ENCODE measurements around the gene FYTTD1. TPM values are rescaled to one million over a fixed set of nuclear protein-coding genes. Genes with fewer than 3 reads are reported as not detected.
A peak's percentile ranks its signal among the peaks of the same experiment; 100 is the strongest.
"Not testable (repeated sequence)": the region's sequence is repeated elsewhere in the genome, so short reads cannot be mapped to it uniquely, and the experiment has no call there.

The FYTTD1 gene
- total RNA-seq = 10 to 100 TPM; 23.1 to 29.4 TPM

GRCh38 chr3:197749601-197750395 lies at the start of gene FYTTD1:
TSS of gene FYTTD1 (plus strand) at chr3:197749883. CDS start at chr3:197749972, 89 bp downstream.
- ATAC-seq = peak; percentile 84 to 87
- H3K9me3 Mint-ChIP-seq = no peaks in the 10 kb centered on the region
- peak; percentile 82 to 84 for DNase-seq (ENCODE audit: low spot score in 2 of 2)
- H3K36me3 Mint-ChIP-seq = peaks cover 9 to 10% of the 10 kb centered on the region in 2 donors
- peak within 1 kb of the TSS; percentile 90 to 95 for H3K27ac Mint-ChIP-seq

- ATAC-seq (no peak), DNase-seq (ENCODE audit: low spot score in 2 of 2) (no peak)
- Mint-ChIP-seq H3K9me3 (no peaks in the 10 kb centered on the region), H3K36me3 (peaks cover 23 to 38% of the 10 kb centered on the region in 2 donors), H3K27ac (peak overlapping the region in 1 of 2 donors; percentile 87)
Observed at GRCh38 chr3:197700095-197700494, 49.6 kb upstream of the FYTTD1 start.

- Mint-ChIP-seq H3K9me3 (no peaks in the 10 kb centered on the region), H3K36me3 (peaks cover 23 to 32% of the 10 kb centered on the region in 2 donors), H3K27ac (no peak overlapping the region)
- DNase-seq (ENCODE audit: low spot score in 2 of 2) = no peak
- no peak for ATAC-seq
Observed at GRCh38 chr3:197701841-197702240, 47.8 kb upstream of the FYTTD1 start.

- no peak for ATAC-seq
- no peak for DNase-seq (ENCODE audit: low spot score in 2 of 2)
- H3K36me3 Mint-ChIP-seq = peaks cover 7 to 11% of the 10 kb centered on the region in 2 donors
- peak overlapping the region in 1 of 2 donors; percentile 86 for H3K27ac Mint-ChIP-seq
- H3K9me3 Mint-ChIP-seq = no peaks in the 10 kb centered on the region
Observed at GRCh38 chr3:197706658-197707057, 43.0 kb upstream of the FYTTD1 start.

- DNase-seq (ENCODE audit: low spot score in 2 of 2) (no peak), ATAC-seq (no peak)
- H3K27ac Mint-ChIP-seq = no peak overlapping the region
- peaks cover 10 to 11% of the 10 kb centered on the region in 2 donors for H3K36me3 Mint-ChIP-seq
- H3K9me3 Mint-ChIP-seq = no peaks in the 10 kb centered on the region
Observed at GRCh38 chr3:197709135-197709534, 40.5 kb upstream of the FYTTD1 start.

- not testable (repeated sequence) for H3K9me3 Mint-ChIP-seq; ATAC-seq; H3K27ac Mint-ChIP-seq; DNase-seq (ENCODE audit: low spot score in 2 of 2)
- peaks cover 6 to 18% of the 10 kb centered on the region in 2 donors for H3K36me3 Mint-ChIP-seq
Observed at GRCh38 chr3:197710965-197711364, 38.7 kb upstream of the FYTTD1 start.

GRCh38 chr3:197711973-197712707 lies 37.5 kb upstream of the FYTTD1 start:
- peak; percentile 98 to 99 for ATAC-seq

GRCh38 chr3:197713477-197713822 lies 36.2 kb upstream of the FYTTD1 start:
- Mint-ChIP-seq H3K27ac (peak overlapping the region; percentile 83 to 85), H3K9me3 (no peaks in the 10 kb centered on the region), H3K36me3 (peaks cover 6 to 35% of the 10 kb centered on the region in 2 donors)
- DNase-seq (ENCODE audit: low spot score in 2 of 2) (no peak), ATAC-seq (no peak)

More at GRCh38 chr3:197711973-197712707, 37.5 kb upstream of the FYTTD1 start:
- Mint-ChIP-seq H3K27ac (peak overlapping the region; percentile 79 to 83), H3K36me3 (peaks cover 6 to 27% of the 10 kb centered on the region in 2 donors), H3K9me3 (no peaks in the 10 kb centered on the region)
- peak; percentile 75 to 85 for DNase-seq (ENCODE audit: low spot score in 2 of 2)

- H3K36me3 Mint-ChIP-seq = peaks cover 6 to 35% of the 10 kb centered on the region in 2 donors
- ATAC-seq (no peak), DNase-seq (ENCODE audit: low spot score in 2 of 2) (no peak)
- H3K9me3 Mint-ChIP-seq = no peaks in the 10 kb centered on the region
- no peak overlapping the region for H3K27ac Mint-ChIP-seq
Observed at GRCh38 chr3:197714251-197714650, 35.4 kb upstream of the FYTTD1 start.

- DNase-seq (ENCODE audit: low spot score in 2 of 2) (no peak), ATAC-seq (peak; percentile 69 to 70)
- peaks cover 0 to 44% of the 10 kb centered on the region in 2 donors for H3K36me3 Mint-ChIP-seq
- H3K27ac Mint-ChIP-seq = peak overlapping the region in 1 of 2 donors; percentile 4
- H3K9me3 Mint-ChIP-seq = peaks cover 0 to 9% of the 10 kb centered on the region in 2 donors
Observed at GRCh38 chr3:197718891-197719290, 30.8 kb upstream of the FYTTD1 start.

GRCh38 chr3:197720694-197721093 lies 29.0 kb upstream of the FYTTD1 start:
- no peak for DNase-seq (ENCODE audit: low spot score in 2 of 2)
- H3K36me3 Mint-ChIP-seq = peaks cover 0 to 34% of the 10 kb centered on the region in 2 donors
- ATAC-seq = no peak

GRCh38 chr3:197722734-197723133 lies 26.9 kb upstream of the FYTTD1 start:
- no peak for DNase-seq (ENCODE audit: low spot score in 2 of 2)
- H3K27ac Mint-ChIP-seq = no peak overlapping the region
- H3K9me3 Mint-ChIP-seq = peaks cover 0 to 9% of the 10 kb centered on the region in 2 donors
- ATAC-seq = no peak
- H3K36me3 Mint-ChIP-seq = peaks cover 0 to 18% of the 10 kb centered on the region in 2 donors

More at GRCh38 chr3:197720694-197721093, 29.0 kb upstream of the FYTTD1 start:
- Mint-ChIP-seq H3K27ac (no peak overlapping the region), H3K9me3 (peaks cover 0 to 9% of the 10 kb centered on the region in 2 donors)

- not testable (repeated sequence) for ATAC-seq; H3K9me3 Mint-ChIP-seq; DNase-seq (ENCODE audit: low spot score in 2 of 2); H3K36me3 Mint-ChIP-seq; H3K27ac Mint-ChIP-seq
Observed at GRCh38 chr3:197727878-197728277, 21.8 kb upstream of the FYTTD1 start.

GRCh38 chr3:197728487-197728886 lies 21.2 kb upstream of the FYTTD1 start:
- ATAC-seq (no peak), DNase-seq (ENCODE audit: low spot score in 2 of 2) (no peak)
- no peak overlapping the region for H3K27ac Mint-ChIP-seq
- peaks cover 0 to 4% of the 10 kb centered on the region in 2 donors for H3K36me3 Mint-ChIP-seq
- no peaks in the 10 kb centered on the region for H3K9me3 Mint-ChIP-seq

GRCh38 chr3:197730200-197730599 lies 19.5 kb upstream of the FYTTD1 start:
- no peaks in the 10 kb centered on the region for H3K9me3 Mint-ChIP-seq
- peak; percentile 41 to 87 for ATAC-seq
- H3K27ac Mint-ChIP-seq = peak overlapping the region in 1 of 2 donors; percentile 69
- DNase-seq (ENCODE audit: low spot score in 2 of 2) = no peak
- H3K36me3 Mint-ChIP-seq = no peaks in the 10 kb centered on the region

GRCh38 chr3:197730770-197731169 lies 18.9 kb upstream of the FYTTD1 start:
- not testable (repeated sequence) for H3K36me3 Mint-ChIP-seq; H3K27ac Mint-ChIP-seq; H3K9me3 Mint-ChIP-seq; DNase-seq (ENCODE audit: low spot score in 2 of 2); ATAC-seq

- not testable (repeated sequence) for H3K27ac Mint-ChIP-seq; H3K9me3 Mint-ChIP-seq; ATAC-seq; H3K36me3 Mint-ChIP-seq; DNase-seq (ENCODE audit: low spot score in 2 of 2)
Observed at GRCh38 chr3:197731483-197731882, 18.2 kb upstream of the FYTTD1 start.
